Neural progenitor cell (in vitro differentiated cells): ENCODE measurements around the gene MACROD1. TPM values are rescaled to one million over a fixed set of nuclear protein-coding genes. Genes with fewer than 3 reads are reported as not detected.

Experiments used
- DNase-seq: peaks from one replicate; pipeline ENCODE4 v3.0.0-alpha.2; 2016; ENCODE audit warnings: low spot score
- H2AFZ ChIP-seq: fragments of 200-600 bp; sonication (generic); replicated peaks from 2 replicates; pipeline ENCODE4 v1.6.1; 2016; ENCODE audit warnings: antibody characterized with exemption
- H3F3A ChIP-seq: fragments of 200-600 bp; sonication (generic); 2 replicates; pipeline ENCODE4 v1.6.1; 2016; ENCODE audit warnings: antibody characterized with exemption, low read depth
- H3K27ac ChIP-seq: fragments of 200-600 bp; sonication (generic); 2 replicates; pipeline ENCODE4 v1.5.1; 2016; ENCODE audit warnings: mild to moderate bottlenecking
- H3K27me3 ChIP-seq: fragments of 200-600 bp; sonication (generic); 2 replicates; pipeline ENCODE4 v1.6.1; 2016; ENCODE audit warnings: mild to moderate bottlenecking, moderate library complexity
- H3K36me3 ChIP-seq: fragments of 200-600 bp; sonication (generic); 2 replicates; pipeline ENCODE4 v1.5.1; 2016
- H3K4me1 ChIP-seq: fragments of 200-600 bp; sonication (generic); 2 replicates; pipeline ENCODE4 v1.6.1; 2016; ENCODE audit warnings: mixed run types
- H3K4me2 ChIP-seq: fragments of 200-600 bp; sonication (generic); 2 replicates; pipeline ENCODE4 v1.6.1; 2016
- H3K4me3 ChIP-seq: fragments of 200-600 bp; sonication (generic); 2 replicates; pipeline ENCODE4 v1.5.1; 2016
- H3K79me2 ChIP-seq: fragments of 200-600 bp; sonication (generic); 2 replicates; pipeline ENCODE4 v1.6.1; 2016; ENCODE audit warnings: low read depth
- H3K9ac ChIP-seq: fragments of 200-600 bp; sonication (generic); 2 replicates; pipeline ENCODE4 v1.6.1; 2016
- H3K9me3 ChIP-seq: fragments of 200-600 bp; sonication (generic); 2 replicates; pipeline ENCODE4 v1.5.1; 2016; ENCODE audit warnings: low read depth
- H4K20me1 ChIP-seq: fragments of 200-600 bp; sonication (generic); 2 replicates; pipeline ENCODE4 v1.6.1; 2016; ENCODE audit warnings: low read depth
- H3K27ac Mint-ChIP-seq: 3 replicates; pipeline ENCODE4 v1.8.0; 2021; ENCODE audit warnings: mixed read lengths
- H3K27me3 Mint-ChIP-seq: 2 replicates; pipeline ENCODE4 v1.8.0; 2022; ENCODE audit warnings: low read depth, mild to moderate bottlenecking, inconsistent platforms, moderate library complexity, mixed read lengths; ENCODE audit not compliant: insufficient read depth
- H3K36me3 Mint-ChIP-seq: 3 replicates; pipeline ENCODE4 v1.8.0; 2021; ENCODE audit warnings: mixed read lengths
- H3K4me1 Mint-ChIP-seq: 3 replicates; pipeline ENCODE4 v1.8.0; 2021; ENCODE audit warnings: mixed read lengths
- H3K4me3 Mint-ChIP-seq: 3 replicates; pipeline ENCODE4 v1.8.0; 2021; ENCODE audit warnings: mild to moderate bottlenecking, moderate library complexity, mixed read lengths
- H3K9me3 Mint-ChIP-seq: 3 replicates; pipeline ENCODE4 v1.8.0; 2020; ENCODE audit warnings: mixed read lengths
- EZH2 ChIP-seq: fragments of 200-600 bp; sonication (generic); IDR thresholded peaks from 2 replicates; pipeline ENCODE4 v1.6.1; 2017; ENCODE audit warnings: antibody characterized with exemption, mild to moderate bottlenecking, moderate library complexity
- EZH2phosphoT487 ChIP-seq: fragments of 200-600 bp; sonication (generic); IDR thresholded peaks from 2 replicates; pipeline ENCODE4 v1.6.1; 2017; ENCODE audit warnings: antibody characterized with exemption
- total RNA-seq: library from RNA; depleted of rRNA; stranded (reverse); fragments of >200 nt; gene quantifications from 2 replicates; pipeline ENCODE4 v1.2.3, GENCODE V29; 2015; ENCODE audit warnings: low replicate concordance
- TF ChIP-seq, protein P1 (sequence below): fragments of 200-600 bp; sonication (generic); IDR thresholded peaks from 2 replicates; pipeline ENCODE4 v1.5.1; 2017; ENCODE audit warnings: antibody characterized with exemption, mild to moderate bottlenecking

The MACROD1 gene
- total RNA-seq, 1 donor from 2014 or later = 11.9 TPM

DNA sequence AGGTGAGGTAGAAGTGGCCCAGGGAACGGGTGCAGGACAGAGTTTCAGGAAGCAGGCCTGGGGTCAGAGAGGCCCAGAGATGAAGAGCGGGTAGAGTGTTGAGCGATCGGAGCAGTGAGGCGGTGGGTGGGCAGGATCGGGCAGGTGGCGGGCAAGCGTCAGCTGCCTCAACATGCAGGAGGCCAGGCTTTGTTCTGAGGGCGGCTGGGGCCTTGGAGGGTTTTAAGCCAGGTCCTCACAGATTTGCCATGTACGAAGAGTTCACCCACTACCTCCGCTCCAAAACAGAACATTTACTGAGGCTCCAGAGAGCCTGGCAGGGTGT, 100.8 kb downstream of the MACROD1 start:
- Mint-ChIP-seq H3K4me3 (peak overlapping the region; percentile 24), H3K27me3 (peaks cover 16% of the 10 kb centered on the region), H3K4me1 (peaks cover 46% of the 10 kb centered on the region), H3K36me3 (peaks cover 2% of the 10 kb centered on the region), H3K9me3 (no peaks in the 10 kb centered on the region), H3K27ac (no peak overlapping the region)
- Histone ChIP-seq H3K4me2 (no peak overlapping the region), H4K20me1 (peaks cover 23% of the 10 kb centered on the region), H3K79me2 (no peaks in the 10 kb centered on the region), H3K4me1 (peaks cover 49% of the 10 kb centered on the region), H3F3A (peaks cover 37% of the 10 kb centered on the region), H3K9me3 (no peaks in the 10 kb centered on the region), H2AFZ (no peak overlapping the region), H3K27me3 (peaks cover 46% of the 10 kb centered on the region), H3K27ac (no peak overlapping the region), H3K36me3 (no peaks in the 10 kb centered on the region), H3K9ac (no peak overlapping the region), H3K4me3 (no peak overlapping the region)
- TF ChIP-seq EZH2 (no peak), EZH2phosphoT487 (no peak)
- TF ChIP-seq, protein P1, sequence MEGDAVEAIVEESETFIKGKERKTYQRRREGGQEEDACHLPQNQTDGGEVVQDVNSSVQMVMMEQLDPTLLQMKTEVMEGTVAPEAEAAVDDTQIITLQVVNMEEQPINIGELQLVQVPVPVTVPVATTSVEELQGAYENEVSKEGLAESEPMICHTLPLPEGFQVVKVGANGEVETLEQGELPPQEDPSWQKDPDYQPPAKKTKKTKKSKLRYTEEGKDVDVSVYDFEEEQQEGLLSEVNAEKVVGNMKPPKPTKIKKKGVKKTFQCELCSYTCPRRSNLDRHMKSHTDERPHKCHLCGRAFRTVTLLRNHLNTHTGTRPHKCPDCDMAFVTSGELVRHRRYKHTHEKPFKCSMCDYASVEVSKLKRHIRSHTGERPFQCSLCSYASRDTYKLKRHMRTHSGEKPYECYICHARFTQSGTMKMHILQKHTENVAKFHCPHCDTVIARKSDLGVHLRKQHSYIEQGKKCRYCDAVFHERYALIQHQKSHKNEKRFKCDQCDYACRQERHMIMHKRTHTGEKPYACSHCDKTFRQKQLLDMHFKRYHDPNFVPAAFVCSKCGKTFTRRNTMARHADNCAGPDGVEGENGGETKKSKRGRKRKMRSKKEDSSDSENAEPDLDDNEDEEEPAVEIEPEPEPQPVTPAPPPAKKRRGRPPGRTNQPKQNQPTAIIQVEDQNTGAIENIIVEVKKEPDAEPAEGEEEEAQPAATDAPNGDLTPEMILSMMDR = no peak
- no peak for DNase-seq

DNA sequence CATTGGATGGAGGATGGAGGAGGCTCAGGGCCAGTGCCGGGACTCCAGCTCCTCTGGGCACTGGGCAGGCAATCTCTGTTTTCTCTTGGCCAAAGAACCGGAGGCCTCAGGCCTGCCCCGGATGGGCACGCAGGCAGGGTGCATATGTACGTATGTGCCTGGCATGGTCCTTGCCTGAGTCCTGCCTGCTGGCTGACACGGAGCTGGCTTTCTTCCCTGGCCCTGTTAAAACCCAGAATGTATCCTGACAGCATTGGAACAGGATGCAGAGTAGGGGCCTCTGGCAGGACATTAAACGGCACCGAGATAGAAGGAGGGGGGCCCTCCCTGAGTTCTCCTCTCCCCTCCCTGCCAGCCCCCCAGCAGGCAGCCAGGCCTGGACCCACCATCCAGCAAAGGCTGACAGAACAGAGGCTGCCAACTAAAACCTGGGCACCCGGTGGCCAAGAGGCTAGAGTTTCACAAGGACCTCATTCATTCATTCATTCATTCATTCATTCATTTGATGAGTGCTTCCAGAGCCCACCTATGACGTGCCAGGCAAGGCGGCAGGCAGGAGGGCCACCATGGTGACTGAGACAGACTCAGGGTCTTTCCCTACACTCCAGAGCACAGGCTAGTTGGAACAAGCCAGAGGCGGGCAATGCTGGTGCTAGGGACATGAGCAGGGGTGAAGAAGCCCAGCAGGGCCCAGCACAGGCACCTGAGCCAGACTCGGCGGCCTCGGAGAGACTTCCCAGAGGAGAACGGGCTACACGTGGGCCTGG, 101.4 kb downstream of the MACROD1 start:
- peaks cover 41% of the 10 kb centered on the region for H3K4me1 Mint-ChIP-seq
- H3K4me2 ChIP-seq = peak overlapping the region; percentile 31
- no peaks in the 10 kb centered on the region for H3K79me2 ChIP-seq
- no peak overlapping the region for H3K4me3 Mint-ChIP-seq
- no peak overlapping the region for H3K4me3 ChIP-seq
- no peak for DNase-seq
- TF ChIP-seq EZH2 (no peak), EZH2phosphoT487 (no peak)
- TF ChIP-seq, protein P1 = no peak
- no peak overlapping the region for H3K27ac ChIP-seq
- peaks cover 35% of the 10 kb centered on the region for H3F3A ChIP-seq
- H3K9me3 ChIP-seq = no peaks in the 10 kb centered on the region
- H3K36me3 ChIP-seq = no peaks in the 10 kb centered on the region
- H3K4me1 ChIP-seq = peaks cover 48% of the 10 kb centered on the region
- H2AFZ ChIP-seq = no peak overlapping the region
- H3K27me3 Mint-ChIP-seq = peaks cover 16% of the 10 kb centered on the region
- H4K20me1 ChIP-seq = peaks cover 28% of the 10 kb centered on the region
- H3K27me3 ChIP-seq = peaks cover 51% of the 10 kb centered on the region
- H3K9ac ChIP-seq = no peak overlapping the region
- H3K36me3 Mint-ChIP-seq = peaks cover 2% of the 10 kb centered on the region
- H3K9me3 Mint-ChIP-seq = no peaks in the 10 kb centered on the region
- no peak overlapping the region for H3K27ac Mint-ChIP-seq

DNA sequence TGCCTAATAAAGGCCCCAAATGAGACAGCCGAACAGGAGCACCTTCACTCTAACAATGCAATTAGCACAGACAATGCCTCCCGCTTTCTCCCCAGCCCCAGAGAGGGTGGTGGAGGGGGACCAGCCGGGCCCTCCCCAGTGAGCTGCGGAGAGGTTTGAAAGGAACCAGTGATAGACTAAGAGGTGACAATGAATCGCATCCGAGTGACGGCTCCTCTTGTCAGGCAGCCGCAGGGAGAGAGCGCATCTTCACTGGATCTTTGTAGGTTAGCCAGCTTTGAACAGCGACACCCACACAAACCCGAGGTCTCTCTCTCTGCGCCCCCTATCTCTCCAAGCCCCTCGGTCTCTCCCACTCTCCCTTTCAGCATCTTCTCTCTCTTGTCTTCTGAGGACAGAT, 102.1 kb downstream of the MACROD1 start:
- peaks cover 40% of the 10 kb centered on the region for H3K4me1 Mint-ChIP-seq
- Histone ChIP-seq H2AFZ (no peak overlapping the region), H3K4me3 (no peak overlapping the region), H3K27ac (no peak overlapping the region), H3K9ac (no peak overlapping the region), H3K36me3 (no peaks in the 10 kb centered on the region), H3K4me1 (peaks cover 40% of the 10 kb centered on the region), H4K20me1 (peaks cover 36% of the 10 kb centered on the region), H3K9me3 (no peaks in the 10 kb centered on the region), H3K4me2 (peak overlapping the region; percentile 31), H3K79me2 (no peaks in the 10 kb centered on the region), H3K27me3 (peaks cover 59% of the 10 kb centered on the region), H3F3A (peaks cover 35% of the 10 kb centered on the region)
- peaks cover 2% of the 10 kb centered on the region for H3K36me3 Mint-ChIP-seq
- peaks cover 16% of the 10 kb centered on the region for H3K27me3 Mint-ChIP-seq
- peak; percentile 45 for DNase-seq
- no peaks in the 10 kb centered on the region for H3K9me3 Mint-ChIP-seq
- H3K27ac Mint-ChIP-seq = no peak overlapping the region
- no peak overlapping the region for H3K4me3 Mint-ChIP-seq
- TF ChIP-seq EZH2phosphoT487 (no peak), EZH2 (no peak)
- TF ChIP-seq, protein P1 = no peak
